Measurements from ENCODE around the gene HADHA. TPM values are rescaled to one million over a fixed set of nuclear protein-coding genes. Genes with fewer than 3 reads are reported as not detected.

HADHA gene
- total and polyA plus RNA-seq, 9 donors, result 178 to 225 (median 206) TPM

DNA sequence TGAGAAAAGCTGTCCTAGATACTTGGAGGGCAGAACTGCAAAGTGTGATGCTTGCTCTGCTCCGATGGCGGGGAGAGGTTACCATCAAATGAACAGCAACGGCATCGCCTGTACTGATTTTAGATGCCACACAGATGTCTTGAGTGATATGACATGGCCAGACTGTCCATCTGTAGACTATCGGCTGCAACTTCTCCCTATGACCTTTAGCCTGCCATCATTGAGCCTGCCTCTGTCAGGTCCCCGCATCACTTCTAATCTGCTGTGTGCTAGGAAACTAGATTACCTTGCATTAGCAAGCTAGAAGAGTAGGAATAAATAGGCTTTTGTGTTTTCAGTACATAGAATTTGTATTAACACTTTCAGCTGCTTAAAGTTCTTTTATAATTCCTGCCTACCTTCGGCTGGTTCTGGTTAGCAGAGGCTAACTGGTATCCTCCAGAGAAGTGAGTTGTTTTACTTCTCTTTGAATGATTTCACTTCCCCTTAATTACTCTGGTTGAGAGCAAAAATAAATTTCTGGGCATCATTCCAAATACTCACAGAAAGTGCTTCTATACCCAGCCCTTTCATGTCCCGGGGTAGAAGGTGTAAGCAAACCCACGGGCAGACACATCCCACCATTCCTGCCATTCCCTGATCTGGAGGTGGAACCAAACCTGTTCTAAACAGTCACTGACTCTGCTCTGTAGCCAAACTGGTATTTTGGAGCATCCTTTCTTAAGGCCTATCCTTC, 47.6 kb downstream of the HADHA start:
- Histone ChIP-seq H3K36me3 (ENCODE audit: control insufficient read depth, insufficient read depth, low read length) (peaks cover 82% of the 10 kb centered on the region), H3K27me3 (ENCODE audit: control insufficient read depth, insufficient read depth, low read length) (no peaks in the 10 kb centered on the region), H3K4me1 (ENCODE audit: control insufficient read depth, insufficient read depth, low read length) (peaks cover 4% of the 10 kb centered on the region), H3K4me3 (ENCODE audit: low read length) (no peak overlapping the region), H3K27ac (ENCODE audit: low read length) (no peak overlapping the region), H3K9me3 (replicated peaks; ENCODE audit: control insufficient read depth, low read depth, low read length) (no peaks in the 10 kb centered on the region)
- 94% methylated on average over 6 of the region's 9 CpGs for WGBS (ENCODE audit: insufficient coverage)
- DNase-seq, result peak; percentile 59

DNA sequence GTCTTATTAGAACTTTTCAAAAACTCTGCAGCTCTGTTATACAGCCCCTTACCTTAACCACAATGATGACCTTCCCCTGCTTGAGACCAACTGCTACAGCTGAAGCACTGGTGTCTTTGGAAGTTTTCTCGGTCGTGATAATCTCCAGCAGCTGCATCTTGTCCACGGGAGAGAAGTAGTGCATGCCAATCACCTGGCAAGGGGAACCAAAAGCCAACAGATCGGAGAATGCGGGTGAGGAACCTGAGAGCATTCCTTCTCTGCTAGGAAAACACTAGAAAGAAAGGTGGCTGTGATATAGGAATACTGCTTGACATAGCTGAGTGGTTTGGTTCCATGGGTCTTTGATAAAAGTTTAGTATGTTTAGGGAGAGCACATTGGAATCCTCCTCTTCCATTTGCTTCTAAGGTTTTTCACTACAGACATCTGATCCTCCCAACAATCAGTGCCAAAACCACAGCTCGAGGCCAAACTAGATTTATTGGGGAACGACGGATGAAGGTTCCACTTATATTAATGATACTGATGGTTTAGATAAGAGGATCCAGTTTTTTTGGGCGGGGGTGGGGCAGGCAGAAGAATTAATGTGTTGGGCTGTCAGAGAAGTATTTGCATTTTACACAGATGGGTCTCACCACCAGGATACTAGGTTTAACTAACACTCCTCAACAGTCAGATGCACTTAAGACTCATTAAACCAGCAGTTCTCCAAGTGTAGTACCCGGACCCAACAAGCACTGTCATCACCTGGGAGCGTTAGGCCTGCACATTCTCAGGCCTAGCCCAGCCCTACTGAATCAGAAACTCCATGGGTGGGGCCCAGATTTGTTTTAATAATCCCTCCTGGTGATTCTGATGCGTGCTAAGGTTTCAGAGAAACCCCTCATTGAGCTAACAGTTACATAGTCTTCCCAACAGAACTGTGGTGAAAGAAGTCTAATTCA, 49.1 kb downstream of the HADHA start:
- no peak overlapping the region for H3K27ac ChIP-seq (ENCODE audit: low read length)
- H3K36me3 ChIP-seq (ENCODE audit: control insufficient read depth, insufficient read depth, low read length), result peaks cover 87% of the 10 kb centered on the region
- no peak for DNase-seq
- H3K9me3 ChIP-seq (replicated peaks; ENCODE audit: control insufficient read depth, low read depth, low read length), result no peaks in the 10 kb centered on the region
- H3K4me3 ChIP-seq (ENCODE audit: low read length), result no peak overlapping the region
- no peaks in the 10 kb centered on the region for H3K27me3 ChIP-seq (ENCODE audit: control insufficient read depth, insufficient read depth, low read length)
- peaks cover 4% of the 10 kb centered on the region for H3K4me1 ChIP-seq (ENCODE audit: control insufficient read depth, insufficient read depth, low read length)
- 61% methylated on average over 6 of the region's 12 CpGs for WGBS (ENCODE audit: insufficient coverage)

DNA sequence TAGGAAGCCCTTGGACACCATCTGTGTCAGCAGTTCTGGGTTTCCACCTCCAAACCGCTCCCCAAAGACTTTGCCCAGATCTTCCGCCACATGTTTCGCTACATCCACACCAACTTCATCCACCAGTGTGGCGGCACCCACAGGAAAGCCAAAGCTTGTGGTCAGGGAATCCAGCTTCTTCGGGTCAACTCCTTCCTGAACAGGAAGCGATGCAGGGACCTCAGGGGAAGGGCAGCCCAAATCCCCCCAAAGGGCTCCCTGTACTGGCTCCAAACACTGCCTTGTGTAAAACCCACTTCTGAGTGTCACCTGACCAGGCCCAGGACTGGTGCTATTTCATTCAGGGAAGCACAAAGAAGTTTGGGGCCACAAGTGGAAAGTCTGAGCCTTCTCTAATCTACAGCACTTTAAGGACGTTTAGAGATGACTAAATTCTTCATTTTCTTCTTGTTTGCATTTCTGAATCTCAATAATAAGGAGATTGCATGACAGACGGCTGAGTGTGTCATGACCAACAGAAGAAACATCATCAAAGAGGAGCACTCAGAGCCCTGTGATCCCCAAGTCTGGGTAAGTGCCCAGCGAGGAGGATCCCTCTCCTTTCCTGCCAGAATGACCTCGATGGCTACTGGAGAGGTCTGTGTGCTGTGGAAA, 50.7 kb downstream of the HADHA start:
- 98% methylated on average over 7 of the region's 10 CpGs for WGBS (ENCODE audit: insufficient coverage)
- Histone ChIP-seq H3K27me3 (ENCODE audit: control insufficient read depth, insufficient read depth, low read length) (no peaks in the 10 kb centered on the region), H3K9me3 (replicated peaks; ENCODE audit: control insufficient read depth, low read depth, low read length) (no peaks in the 10 kb centered on the region), H3K4me3 (ENCODE audit: low read length) (no peak overlapping the region), H3K27ac (ENCODE audit: low read length) (no peak overlapping the region), H3K36me3 (ENCODE audit: control insufficient read depth, insufficient read depth, low read length) (peaks cover 85% of the 10 kb centered on the region), H3K4me1 (ENCODE audit: control insufficient read depth, insufficient read depth, low read length) (peaks cover 4% of the 10 kb centered on the region)
- no peak for DNase-seq

- 80% methylated on average over 17 of the region's 20 CpGs for WGBS (ENCODE audit: insufficient coverage)
- no peaks in the 10 kb centered on the region for H3K9me3 ChIP-seq (replicated peaks; ENCODE audit: control insufficient read depth, low read depth, low read length)
- peaks cover 2% of the 10 kb centered on the region for H3K4me1 ChIP-seq (ENCODE audit: control insufficient read depth, insufficient read depth, low read length)
- no peaks in the 10 kb centered on the region for H3K27me3 ChIP-seq (ENCODE audit: control insufficient read depth, insufficient read depth, low read length)
- H3K27ac ChIP-seq (ENCODE audit: low read length), result no peak overlapping the region
- DNase-seq, result no peak
- H3K36me3 ChIP-seq (ENCODE audit: control insufficient read depth, insufficient read depth, low read length), result peaks cover 73% of the 10 kb centered on the region
- no peak overlapping the region for H3K4me3 ChIP-seq (ENCODE audit: low read length)
Measured at GRCh38 chr2:26191316-26192159, 52.9 kb downstream of the HADHA start.

DNA sequence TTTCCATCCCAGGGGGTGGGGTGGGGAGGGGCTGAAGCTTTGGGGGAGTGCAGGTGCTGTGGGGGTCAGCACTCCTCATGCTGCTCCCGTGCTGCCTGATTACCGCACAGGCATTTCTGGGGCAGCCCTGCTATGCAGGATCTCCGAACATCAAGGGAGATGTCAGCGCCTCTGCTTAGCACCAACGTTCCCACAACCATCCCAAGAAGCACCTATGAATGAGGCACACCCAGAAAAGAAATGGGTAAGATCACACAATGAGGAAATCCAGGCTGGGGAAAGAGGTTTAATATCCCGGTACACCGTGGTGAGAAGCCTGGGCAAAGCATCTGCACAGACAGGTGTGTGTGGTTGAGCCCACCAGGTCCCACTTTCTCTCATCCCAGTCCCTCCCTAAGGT, 54.1 kb downstream of the HADHA start:
- Histone ChIP-seq H3K27me3 (ENCODE audit: control insufficient read depth, insufficient read depth, low read length) (no peaks in the 10 kb centered on the region), H3K4me1 (ENCODE audit: control insufficient read depth, insufficient read depth, low read length) (peaks cover 7% of the 10 kb centered on the region), H3K36me3 (ENCODE audit: control insufficient read depth, insufficient read depth, low read length) (peaks cover 66% of the 10 kb centered on the region), H3K4me3 (ENCODE audit: low read length) (no peak overlapping the region), H3K27ac (ENCODE audit: low read length) (no peak overlapping the region), H3K9me3 (replicated peaks; ENCODE audit: control insufficient read depth, low read depth, low read length) (no peaks in the 10 kb centered on the region)
- 60% methylated on average over 1 of the region's 7 CpGs for WGBS (ENCODE audit: insufficient coverage)
- DNase-seq, result no peak

DNA sequence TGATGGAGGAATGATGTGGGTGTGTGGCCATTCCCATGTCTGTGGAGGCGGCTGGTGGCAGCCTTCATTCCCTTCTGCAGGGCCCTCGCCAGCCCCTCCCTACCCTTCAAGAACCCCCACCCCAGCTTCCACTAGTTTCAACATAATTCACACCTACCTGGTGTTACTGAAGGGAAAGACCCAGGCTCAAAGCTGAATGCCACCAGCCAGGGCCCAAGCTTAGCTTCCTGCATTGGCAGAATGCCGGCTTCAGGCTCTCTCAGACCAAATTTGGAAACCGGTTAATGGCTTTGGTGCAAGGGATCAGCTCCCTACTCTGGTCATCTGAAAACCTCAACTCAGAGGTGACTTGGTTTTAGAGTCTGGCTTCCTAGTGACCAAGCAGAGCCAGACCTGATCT, 54.7 kb downstream of the HADHA start:
- peaks cover 60% of the 10 kb centered on the region for H3K36me3 ChIP-seq (ENCODE audit: control insufficient read depth, insufficient read depth, low read length)
- H3K9me3 ChIP-seq (replicated peaks; ENCODE audit: control insufficient read depth, low read depth, low read length), result no peaks in the 10 kb centered on the region
- no peak overlapping the region for H3K27ac ChIP-seq (ENCODE audit: low read length)
- no peak for DNase-seq
- no peaks in the 10 kb centered on the region for H3K27me3 ChIP-seq (ENCODE audit: control insufficient read depth, insufficient read depth, low read length)
- WGBS (ENCODE audit: insufficient coverage), result 88% methylated on average over 2 of the region's 4 CpGs
- H3K4me1 ChIP-seq (ENCODE audit: control insufficient read depth, insufficient read depth, low read length), result peaks cover 10% of the 10 kb centered on the region
- no peak overlapping the region for H3K4me3 ChIP-seq (ENCODE audit: low read length)

DNA sequence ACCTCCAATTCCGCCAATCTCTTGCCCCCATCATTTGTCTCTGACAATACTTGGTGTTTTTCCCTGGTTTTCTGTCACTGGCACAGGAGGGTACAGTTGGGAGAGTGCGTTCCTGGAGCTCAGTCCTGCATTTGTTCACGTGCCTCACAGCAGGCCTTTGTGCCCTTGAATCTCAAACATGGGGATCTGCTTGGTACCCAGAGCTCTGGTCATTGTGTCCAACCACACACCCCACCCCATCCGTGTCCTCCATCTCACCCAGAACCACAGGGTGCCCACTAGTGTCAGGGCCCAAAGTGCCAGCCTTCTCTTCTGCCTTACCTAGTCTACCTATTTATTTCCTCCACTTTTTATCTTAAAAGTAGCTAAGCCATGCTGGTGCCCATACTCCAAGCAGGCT, 55.3 kb downstream of the HADHA start:
- no peak overlapping the region for H3K27ac ChIP-seq (ENCODE audit: low read length)
- peaks cover 54% of the 10 kb centered on the region for H3K36me3 ChIP-seq (ENCODE audit: control insufficient read depth, insufficient read depth, low read length)
- H3K4me3 ChIP-seq (ENCODE audit: low read length), result no peak overlapping the region
- no peak for DNase-seq
- peaks cover 13% of the 10 kb centered on the region for H3K4me1 ChIP-seq (ENCODE audit: control insufficient read depth, insufficient read depth, low read length)
- H3K27me3 ChIP-seq (ENCODE audit: control insufficient read depth, insufficient read depth, low read length), result no peaks in the 10 kb centered on the region
- H3K9me3 ChIP-seq (replicated peaks; ENCODE audit: control insufficient read depth, low read depth, low read length), result no peaks in the 10 kb centered on the region
- 100% methylated on average over 3 of the region's 4 CpGs for WGBS (ENCODE audit: insufficient coverage)

GRCh38 chr2:26187537-26188104, 56.8 kb downstream of the HADHA start:
- Histone ChIP-seq H3K27me3 (ENCODE audit: control insufficient read depth, insufficient read depth, low read length) (no peaks in the 10 kb centered on the region), H3K4me1 (ENCODE audit: control insufficient read depth, insufficient read depth, low read length) (peaks cover 13% of the 10 kb centered on the region), H3K27ac (ENCODE audit: low read length) (no peak overlapping the region), H3K9me3 (replicated peaks; ENCODE audit: control insufficient read depth, low read depth, low read length) (no peaks in the 10 kb centered on the region), H3K4me3 (ENCODE audit: low read length) (no peak overlapping the region), H3K36me3 (ENCODE audit: control insufficient read depth, insufficient read depth, low read length) (peaks cover 39% of the 10 kb centered on the region)
- WGBS (ENCODE audit: insufficient coverage), result 92% methylated on average over 16 of the region's 16 CpGs
- DNase-seq, result no peak

- Histone ChIP-seq H3K4me1 (ENCODE audit: control insufficient read depth, insufficient read depth, low read length) (peaks cover 13% of the 10 kb centered on the region), H3K27ac (ENCODE audit: low read length) (no peak overlapping the region), H3K27me3 (ENCODE audit: control insufficient read depth, insufficient read depth, low read length) (no peaks in the 10 kb centered on the region), H3K36me3 (ENCODE audit: control insufficient read depth, insufficient read depth, low read length) (peaks cover 35% of the 10 kb centered on the region), H3K4me3 (ENCODE audit: low read length) (no peak overlapping the region), H3K9me3 (replicated peaks; ENCODE audit: control insufficient read depth, low read depth, low read length) (no peaks in the 10 kb centered on the region)
- 86% methylated on average over 10 of the region's 15 CpGs for WGBS (ENCODE audit: insufficient coverage)
- no peak for DNase-seq
Measured at GRCh38 chr2:26187114-26187513, 57.3 kb downstream of the HADHA start.

All from muscle of leg (tissue), 11 donors.